CD14-positive monocyte (primary cell): ENCODE measurements around the gene HABP4. TPM values are rescaled to one million over a fixed set of nuclear protein-coding genes. Genes with fewer than 3 reads are reported as not detected.
"Not testable (repeated sequence)": the region's sequence is repeated elsewhere in the genome, so short reads cannot be mapped to it uniquely, and the experiment has no call there.

ENCODE experiments used
- DNase-seq, 3 donors: peaks; one replicate each; pipeline ENCODE4 v3.0.0-alpha.2; 2011 to 2022
- H2AFZ ChIP-seq: 2 replicates; pipeline ENCODE4 v1.6.0; 2012; ENCODE audit warnings: mild to moderate bottlenecking, low read depth, low read length, inconsistent platforms; ENCODE audit not compliant: insufficient read depth, poor library complexity, severe bottlenecking
- H3K27ac ChIP-seq, 2 donors: 1 replicate in 1 of 2; 2 replicates in 1 of 2; pipeline ENCODE4 v1.5.1; 2012 to 2013; ENCODE audit warnings: low read length in 2 of 2, control low read depth in 1 of 2, inconsistent platforms in 1 of 2, low read depth in 1 of 2, mild to moderate bottlenecking in 1 of 2
- H3K27me3 ChIP-seq, 2 donors: one replicate each; pipeline versions ENCODE4 v1.6.0 to v1.6.1; 2011 to 2013; ENCODE audit warnings: low read length in 2 of 2; ENCODE audit not compliant: control insufficient read depth in 2 of 2, insufficient read depth in 2 of 2
- H3K36me3 ChIP-seq, 2 donors: replicated peaks in 1 of 2; 1 replicate in 1 of 2; 2 replicates in 1 of 2; pipeline versions ENCODE4 v1.5.1 to v1.6.1; 2012 to 2013; ENCODE audit warnings: low read length in 2 of 2, control low read depth in 1 of 2, inconsistent platforms in 1 of 2, mild to moderate bottlenecking in 1 of 2; ENCODE audit not compliant: insufficient read depth in 2 of 2, control insufficient read depth in 1 of 2
- H3K4me1 ChIP-seq, 2 donors: 1 replicate in 1 of 2; 2 replicates in 1 of 2; pipeline versions ENCODE4 v1.5.1 to v1.6.1; 2012 to 2013; ENCODE audit warnings: low read length in 2 of 2, control low read depth in 1 of 2, inconsistent platforms in 1 of 2, mild to moderate bottlenecking in 1 of 2, moderate library complexity in 1 of 2; ENCODE audit not compliant: insufficient read depth in 2 of 2, control insufficient read depth in 1 of 2
- H3K4me2 ChIP-seq: replicated peaks from 2 replicates; pipeline ENCODE3; 2012; ENCODE audit warnings: low read length, moderate library complexity, mild to moderate bottlenecking; ENCODE audit not compliant: poor library complexity, severe bottlenecking; ENCODE audit errors: extremely low read depth
- H3K4me3 ChIP-seq, 3 experiments: fragments of 200-600 bp in 1 of 3; sonication (generic) in 1 of 3; replicated peaks in 1 of 3; 1 replicate in 2 of 3; 2 replicates in 1 of 3; pipeline ENCODE4 v1.5.1; 2011 to 2013; ENCODE audit warnings: low read length in 3 of 3, mild to moderate bottlenecking in 3 of 3, control low read depth in 2 of 3, low read depth in 2 of 3, inconsistent platforms in 1 of 3, moderate library complexity in 1 of 3
- H3K79me2 ChIP-seq: 2 replicates; pipeline ENCODE4 v1.6.0; 2012; ENCODE audit warnings: mild to moderate bottlenecking, control low read depth, inconsistent platforms, low read length, moderate library complexity; ENCODE audit not compliant: insufficient read depth
- H3K9ac ChIP-seq: 2 replicates; pipeline ENCODE4 v1.6.0; 2017; ENCODE audit warnings: low read length, mild to moderate bottlenecking; ENCODE audit not compliant: insufficient read depth, poor library complexity, severe bottlenecking
- H3K9me3 ChIP-seq, 2 donors: replicated peaks in 1 of 2; 1 replicate in 1 of 2; 2 replicates in 1 of 2; pipeline versions ENCODE4 v1.5.1 to v1.6.1; 2012 to 2013; ENCODE audit warnings: low read length in 2 of 2, control low read depth in 1 of 2; ENCODE audit not compliant: control insufficient read depth in 1 of 2, insufficient read depth in 1 of 2
- H4K20me1 ChIP-seq: 2 replicates; pipeline ENCODE4 v1.6.0; 2012; ENCODE audit warnings: mild to moderate bottlenecking, low read length, control low read depth, moderate library complexity; ENCODE audit not compliant: insufficient read depth
- H3K27ac Mint-ChIP-seq, 7 donors: one replicate each; pipeline ENCODE4 v1.8.0; 2020; ENCODE audit warnings: mild to moderate bottlenecking in 7 of 7, mixed read lengths in 7 of 7, moderate library complexity in 6 of 7, inconsistent platforms in 2 of 7
- H3K27me3 Mint-ChIP-seq, 3 donors: one replicate each; pipeline ENCODE4 v1.8.0; 2021 to 2022; ENCODE audit warnings: low read depth in 3 of 3, mild to moderate bottlenecking in 3 of 3, mixed read lengths in 3 of 3, moderate library complexity in 3 of 3, inconsistent platforms in 1 of 3
- H3K36me3 Mint-ChIP-seq, 2 donors: one replicate each; pipeline ENCODE4 v1.8.0; 2020; ENCODE audit warnings: mixed read lengths in 2 of 2, inconsistent platforms in 1 of 2, mild to moderate bottlenecking in 1 of 2
- H3K4me1 Mint-ChIP-seq: one replicate; pipeline ENCODE4 v1.8.0; 2020; ENCODE audit warnings: mild to moderate bottlenecking, mixed read lengths
- H3K4me3 Mint-ChIP-seq, 2 donors: one replicate each; pipeline ENCODE4 v1.8.0; 2020; ENCODE audit warnings: mild to moderate bottlenecking in 2 of 2, mixed read lengths in 2 of 2, moderate library complexity in 1 of 2
- H3K9me3 Mint-ChIP-seq, 7 donors: one replicate each; pipeline ENCODE4 v1.8.0; 2020 to 2022; ENCODE audit warnings: mixed read lengths in 7 of 7, mild to moderate bottlenecking in 6 of 7, moderate library complexity in 6 of 7, inconsistent platforms in 2 of 7
- WGBS: methylation state at CpG from one replicate; pipeline ENCODE4 v1.1.5; 2013; ENCODE audit warnings: missing lambda C conversion rate; ENCODE audit not compliant: insufficient coverage; 5-methylcytosine and 5-hydroxymethylcytosine counted together
- intact Hi-C, 2 donors: fragments of 100-400 bp; cut with micrococcal nuclease; formaldehyde crosslinking; loops; one replicate each; pipeline versions ENCODE4 v1.15.0 to v1.15.1; 2023
- polyA plus RNA-seq, 3 donors: library from polyadenylated mRNA; depleted of rRNA in 1 of 3; unstranded in 2 of 3; stranded (reverse) in 1 of 3; fragments of 300-500 nt in 2 of 3; fragments of >200 nt in 1 of 3; fragmentation: Illumina TruSeq in 2 of 3; gene quantifications; 1 replicate in 2 of 3; 2 replicates in 1 of 3; pipeline ENCODE4 v1.2.3, GENCODE V29; 2012 to 2021
- TF ChIP-seq, protein P1 (sequence below): fragments of 200-600 bp; IDR thresholded peaks from one replicate; pipeline ENCODE4 v1.8.0; 2022; ENCODE audit warnings: antibody characterized with exemption, mild to moderate bottlenecking

The HABP4 gene
- polyA plus RNA-seq, 3 donors, result 0.54 to 0.97 (median 0.68) TPM

DNA sequence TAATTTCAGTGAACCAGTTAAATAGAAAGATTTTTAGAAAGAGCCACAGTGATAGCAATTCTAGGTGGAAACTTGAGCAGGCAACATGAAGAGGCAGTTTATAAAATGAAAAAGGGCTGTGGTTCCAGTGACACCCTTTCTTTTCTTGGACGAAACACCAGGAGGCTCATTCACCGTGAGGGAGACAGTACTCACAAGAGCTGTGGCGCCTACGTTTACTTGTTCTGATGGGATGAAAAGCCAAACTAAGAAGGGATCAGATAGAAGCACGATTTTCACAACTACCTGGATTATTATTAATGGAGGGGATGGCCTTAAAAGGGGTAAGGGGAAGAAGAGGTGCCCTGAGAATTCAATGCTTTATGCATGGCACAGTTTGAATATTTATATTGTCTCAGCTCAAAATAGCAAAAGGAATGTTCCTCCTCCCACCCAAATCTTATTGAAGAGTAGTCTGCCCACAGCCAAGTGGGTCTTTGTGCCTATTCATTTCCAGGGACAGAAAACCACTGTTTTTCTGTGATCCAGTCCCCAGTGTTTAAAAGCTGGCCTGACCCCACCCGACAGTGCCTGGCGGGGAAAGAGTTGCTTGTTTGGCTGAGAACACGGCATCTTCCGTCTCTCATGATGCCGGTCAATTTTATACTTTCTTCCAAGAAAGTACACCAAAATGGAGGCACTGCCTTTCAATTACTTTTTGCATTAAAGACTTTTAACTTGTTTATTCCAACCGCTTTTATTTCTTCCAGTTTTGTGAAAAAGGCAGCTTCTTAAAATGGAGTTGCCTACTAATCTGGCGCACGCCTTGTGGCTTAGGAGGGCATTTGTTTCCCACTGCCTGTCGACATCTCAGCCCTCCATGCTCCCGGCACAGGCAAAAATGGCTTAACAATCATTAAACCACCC lies 51.9 kb downstream of the HABP4 start:
- no peak overlapping the region for H3K27ac Mint-ChIP-seq
- Histone ChIP-seq H3K36me3 (no peaks in the 10 kb centered on the region), H3K79me2 (no peaks in the 10 kb centered on the region), H3K4me1 (no peaks in the 10 kb centered on the region), H3K9ac (no peak overlapping the region), H3K4me2 (no peak overlapping the region), H3K4me3 (no peak overlapping the region), H3K9me3 (no peaks in the 10 kb centered on the region), H2AFZ (no peak overlapping the region), H4K20me1 (no peaks in the 10 kb centered on the region), H3K27ac (no peak overlapping the region), H3K27me3 (no peaks in the 10 kb centered on the region)
- 96% methylated on average over 12 of the region's 15 CpGs for WGBS
- H3K27me3 Mint-ChIP-seq, result peaks cover 0 to 3% (median under 1%) of the 10 kb centered on the region in 3 donors
- H3K36me3 Mint-ChIP-seq, result no peaks in the 10 kb centered on the region
- TF ChIP-seq, protein P1, sequence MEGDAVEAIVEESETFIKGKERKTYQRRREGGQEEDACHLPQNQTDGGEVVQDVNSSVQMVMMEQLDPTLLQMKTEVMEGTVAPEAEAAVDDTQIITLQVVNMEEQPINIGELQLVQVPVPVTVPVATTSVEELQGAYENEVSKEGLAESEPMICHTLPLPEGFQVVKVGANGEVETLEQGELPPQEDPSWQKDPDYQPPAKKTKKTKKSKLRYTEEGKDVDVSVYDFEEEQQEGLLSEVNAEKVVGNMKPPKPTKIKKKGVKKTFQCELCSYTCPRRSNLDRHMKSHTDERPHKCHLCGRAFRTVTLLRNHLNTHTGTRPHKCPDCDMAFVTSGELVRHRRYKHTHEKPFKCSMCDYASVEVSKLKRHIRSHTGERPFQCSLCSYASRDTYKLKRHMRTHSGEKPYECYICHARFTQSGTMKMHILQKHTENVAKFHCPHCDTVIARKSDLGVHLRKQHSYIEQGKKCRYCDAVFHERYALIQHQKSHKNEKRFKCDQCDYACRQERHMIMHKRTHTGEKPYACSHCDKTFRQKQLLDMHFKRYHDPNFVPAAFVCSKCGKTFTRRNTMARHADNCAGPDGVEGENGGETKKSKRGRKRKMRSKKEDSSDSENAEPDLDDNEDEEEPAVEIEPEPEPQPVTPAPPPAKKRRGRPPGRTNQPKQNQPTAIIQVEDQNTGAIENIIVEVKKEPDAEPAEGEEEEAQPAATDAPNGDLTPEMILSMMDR, result no peak
- no peak for DNase-seq
- intact Hi-C loops, result no loop called here
- no peaks in the 10 kb centered on the region for H3K4me1 Mint-ChIP-seq
- H3K4me3 Mint-ChIP-seq, result no peak overlapping the region
- H3K9me3 Mint-ChIP-seq, result peaks cover 0 to 2% (median 0%) of the 10 kb centered on the region in 7 donors

DNA sequence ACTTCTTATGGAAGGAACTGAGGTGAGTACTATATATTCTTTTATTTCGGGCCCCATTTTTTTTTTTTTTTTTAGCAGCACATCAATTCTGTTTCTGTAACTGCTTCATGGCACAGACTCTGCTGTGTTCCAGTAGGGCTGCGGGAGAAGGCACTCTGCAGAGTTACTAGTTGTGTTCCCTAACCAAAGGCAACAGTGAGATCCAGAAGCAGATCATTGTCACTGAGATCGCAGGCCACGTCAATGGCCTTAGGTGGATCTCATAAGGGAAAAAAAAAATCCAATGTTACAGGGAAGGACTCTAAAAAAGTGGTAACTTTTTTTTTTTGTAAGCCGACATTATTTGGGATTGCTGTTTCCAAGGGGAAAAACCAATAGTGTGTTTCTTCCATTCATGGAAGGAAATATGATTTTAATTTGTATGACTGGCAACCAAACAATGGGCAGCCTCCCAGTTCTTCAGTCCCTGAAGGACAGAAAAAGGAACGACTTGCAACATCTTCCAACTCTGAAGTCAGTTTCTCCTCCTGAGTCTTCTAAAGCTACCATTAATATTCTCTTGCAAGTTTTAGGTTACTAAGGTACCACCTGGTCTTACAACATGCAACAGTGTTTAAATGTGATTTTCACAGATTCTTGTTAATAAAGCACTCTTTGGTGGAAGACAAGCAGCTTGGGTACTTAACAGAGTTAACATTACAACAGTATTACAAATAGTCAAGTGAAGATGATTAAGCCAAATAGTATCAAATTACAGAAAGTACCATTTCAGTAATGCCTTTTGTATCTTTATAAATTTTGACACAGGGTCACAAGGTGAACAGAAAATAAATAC lies 52.8 kb downstream of the HABP4 start:
- no peak overlapping the region for H3K4me3 Mint-ChIP-seq
- Histone ChIP-seq H3K4me1 (no peaks in the 10 kb centered on the region), H3K27me3 (no peaks in the 10 kb centered on the region), H3K9me3 (no peaks in the 10 kb centered on the region), H3K9ac (no peak overlapping the region), H3K4me3 (no peak overlapping the region), H2AFZ (no peak overlapping the region), H3K27ac (no peak overlapping the region), H3K36me3 (no peaks in the 10 kb centered on the region), H3K79me2 (no peaks in the 10 kb centered on the region), H3K4me2 (no peak overlapping the region), H4K20me1 (no peaks in the 10 kb centered on the region)
- no peaks in the 10 kb centered on the region for H3K9me3 Mint-ChIP-seq
- TF ChIP-seq, protein P1, result no peak
- no peak overlapping the region for H3K27ac Mint-ChIP-seq
- 76% methylated on average over 2 of the region's 6 CpGs for WGBS
- intact Hi-C loops, result no loop called here
- H3K36me3 Mint-ChIP-seq, result no peaks in the 10 kb centered on the region
- H3K27me3 Mint-ChIP-seq, result peaks cover 0 to 3% (median 2%) of the 10 kb centered on the region in 3 donors
- no peaks in the 10 kb centered on the region for H3K4me1 Mint-ChIP-seq
- no peak for DNase-seq

DNA sequence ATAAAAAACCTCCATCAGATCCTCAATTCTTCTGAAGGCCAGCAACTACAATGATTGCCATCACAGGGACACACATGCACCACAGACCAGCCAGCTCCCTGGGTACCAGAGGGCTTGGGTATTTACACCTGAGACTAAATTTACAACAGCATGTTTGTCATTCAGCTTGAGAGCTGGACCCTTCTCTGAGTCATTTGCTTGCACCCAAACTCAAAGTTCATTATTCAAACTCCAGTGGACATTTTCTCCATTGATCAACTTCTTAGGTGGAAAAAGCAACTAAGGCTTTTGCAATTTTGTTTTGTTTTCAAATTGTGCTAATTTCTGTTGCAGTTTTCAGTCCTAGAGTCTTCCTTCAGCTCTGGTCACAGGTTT lies 53.4 kb downstream of the HABP4 start:
- H3K36me3 ChIP-seq, H3K4me2 ChIP-seq, intact Hi-C loops, H3K9me3 Mint-ChIP-seq, H3K4me1 Mint-ChIP-seq, H3K9ac ChIP-seq, H3K4me3 ChIP-seq, H3K27me3 Mint-ChIP-seq, H3K27ac Mint-ChIP-seq, H3K36me3 Mint-ChIP-seq, H3K27me3 ChIP-seq, H3K27ac ChIP-seq, H3K4me1 ChIP-seq, H2AFZ ChIP-seq, H3K9me3 ChIP-seq, H3K79me2 ChIP-seq, DNase-seq, H4K20me1 ChIP-seq, H3K4me3 Mint-ChIP-seq: not testable (repeated sequence)
